ENCODE measurements around the gene HSD17B14.
A peak's percentile ranks its signal among the peaks of the same experiment; 100 is the strongest.
"Not testable (repeated sequence)": the region's sequence is repeated elsewhere in the genome, so short reads cannot be mapped to it uniquely, and the experiment has no call there.

The HSD17B14 gene

DNA sequence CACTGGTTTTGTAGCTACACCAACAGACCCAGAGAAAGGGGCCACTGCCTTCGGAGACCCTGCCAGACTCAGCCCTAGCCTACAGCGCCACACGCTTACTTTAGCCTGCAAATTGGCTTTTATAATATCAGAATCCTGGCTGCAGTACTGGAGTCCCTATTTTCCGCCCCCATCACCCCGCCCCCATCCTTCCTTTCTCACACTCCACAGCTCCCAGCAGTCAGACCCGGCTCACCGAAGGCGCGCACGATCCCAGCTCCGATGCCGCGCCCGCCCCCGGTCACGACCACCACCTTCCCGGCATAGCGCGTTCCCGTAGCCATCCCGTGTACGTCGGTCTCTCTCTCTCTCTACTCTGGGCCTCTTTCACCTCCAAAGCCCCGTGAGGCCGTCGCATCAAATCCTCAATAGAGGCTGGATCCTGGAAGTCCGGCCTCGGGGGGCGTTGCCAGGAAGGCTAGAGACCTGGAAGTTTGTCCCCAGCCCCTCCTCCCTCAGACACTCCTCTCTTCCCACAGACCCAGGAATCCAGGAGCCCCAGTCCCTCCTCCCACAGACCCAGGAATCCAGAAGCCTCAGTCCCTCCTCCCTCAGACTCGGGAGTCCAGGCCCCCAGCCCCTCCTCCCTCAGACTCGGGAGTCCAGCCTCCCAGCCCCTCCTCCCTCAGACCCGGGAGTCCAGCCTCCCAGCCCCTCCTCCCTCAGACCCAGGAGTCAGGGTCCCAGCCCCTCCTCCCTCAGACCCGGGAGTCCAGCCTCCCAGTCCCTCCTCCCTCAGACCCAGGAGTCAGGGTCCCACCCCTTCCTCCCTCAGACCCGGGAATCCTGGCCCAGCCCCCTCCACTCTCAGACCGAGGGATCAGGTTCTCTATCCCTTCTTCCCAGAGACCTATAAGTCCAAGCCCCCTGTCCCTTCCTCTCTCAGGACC, at the start of gene HSD17B14:
HSD17B14 (minus strand) TSS at position 403 of the 929 bp plus-strand sequence; CDS start at position 323, 80 bp downstream.
- DNase-seq: no peak

- no peak for DNase-seq
These were observed 47.4 kb upstream of the HSD17B14 start for GRCh38 chr19:48883726-48884125.

- DNase-seq: no peak
These were observed 45.7 kb upstream of the HSD17B14 start for GRCh38 chr19:48881741-48882657.

- DNase-seq: not testable (repeated sequence)
These were observed 43.4 kb upstream of the HSD17B14 start for GRCh38 chr19:48879696-48880095.

DNA sequence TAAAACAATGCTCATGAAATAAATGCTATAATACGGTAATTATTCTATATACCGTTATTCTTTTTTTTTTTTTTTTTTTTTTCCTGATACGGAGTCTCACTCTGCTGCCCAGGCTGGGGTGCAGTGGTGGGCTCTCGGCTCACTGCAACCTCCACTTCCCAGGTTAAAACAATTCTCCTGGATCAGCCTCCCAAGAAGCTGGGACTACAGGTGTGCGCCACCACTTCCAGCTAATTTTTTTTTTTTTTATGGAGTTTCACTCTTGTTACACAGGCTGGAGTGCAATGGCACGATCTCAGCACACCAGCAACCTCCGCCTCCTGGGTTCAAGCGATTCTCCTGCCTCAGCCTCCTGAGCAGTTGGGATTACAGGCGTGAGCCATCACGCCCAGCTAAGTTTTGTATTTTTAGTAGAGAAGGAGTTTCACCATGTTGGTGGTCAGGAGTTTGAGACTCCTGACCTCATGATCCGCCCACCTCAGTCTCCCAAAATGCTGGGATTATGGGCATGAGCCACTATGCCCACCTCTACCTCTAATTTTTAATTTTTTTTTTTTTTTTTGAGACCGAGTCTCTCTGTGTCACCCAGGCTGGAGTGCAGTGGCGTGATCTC, 42.8 kb upstream of the HSD17B14 start:
- no peak for DNase-seq

GRCh38 chr19:48878196-48879024, 42.1 kb upstream of the HSD17B14 start:
- no peak for DNase-seq

DNA sequence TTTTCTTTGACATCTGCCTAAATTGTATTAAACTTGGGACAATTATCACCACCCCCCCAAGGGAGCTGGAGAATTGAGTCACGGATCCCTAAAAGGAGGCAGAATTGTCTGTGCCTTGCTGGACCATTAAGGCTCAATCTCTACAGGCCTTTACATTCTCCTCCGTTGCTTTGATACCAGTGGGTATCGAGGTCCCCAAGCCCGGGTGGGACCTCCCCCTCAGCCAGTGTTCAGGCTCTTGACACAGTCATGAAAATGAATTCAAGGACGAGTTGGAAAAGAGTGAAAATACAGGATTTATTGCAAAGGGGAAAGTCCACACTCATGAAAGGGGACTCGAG, 41.5 kb upstream of the HSD17B14 start:
- DNase-seq: no peak

- DNase-seq: not testable (repeated sequence)
These were observed 40.0 kb upstream of the HSD17B14 start for GRCh38 chr19:48876043-48876981.

GRCh38 chr19:48874303-48875135, 38.2 kb upstream of the HSD17B14 start:
- no peak for DNase-seq

GRCh38 chr19:48873476-48874302, 37.4 kb upstream of the HSD17B14 start:
- no peak for DNase-seq

DNA sequence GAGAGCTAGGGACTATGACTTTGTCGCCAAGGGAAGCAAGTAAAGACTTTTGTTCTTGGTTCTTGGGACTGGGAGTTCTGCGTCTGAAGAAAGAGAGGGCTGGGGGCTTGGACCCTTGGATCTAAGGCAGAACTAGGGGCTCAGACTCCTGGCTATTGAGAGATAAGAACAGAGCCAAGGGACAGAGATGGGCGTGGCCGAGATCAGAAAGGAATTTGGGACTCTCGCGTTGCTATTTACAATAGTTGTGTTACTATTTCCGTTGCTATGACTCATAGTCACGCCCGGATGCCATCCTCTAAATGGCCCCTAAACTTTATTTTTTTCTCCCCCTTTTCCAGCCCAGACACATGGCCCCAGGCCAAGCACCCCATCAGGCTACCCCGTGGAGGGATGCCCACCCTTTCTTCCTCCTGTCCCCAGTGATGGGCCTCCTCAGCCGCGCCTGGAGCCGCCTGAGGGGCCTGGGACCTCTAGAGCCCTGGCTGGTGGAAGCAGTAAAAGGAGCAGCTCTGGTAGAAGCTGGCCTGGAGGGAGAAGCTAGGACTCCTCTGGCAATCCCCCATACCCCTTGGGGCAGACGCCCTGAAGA, 36.7 kb upstream of the HSD17B14 start:
- peak; percentile 27 to 65 for DNase-seq

GRCh38 chr19:48872182-48872883, 36.0 kb upstream of the HSD17B14 start, which contains the start of gene PPP1R15A:
Gene PPP1R15A, plus strand, starts transcription at chr19:48872421. Its CDS starts 813 bp downstream, at chr19:48873234.
- DNase-seq: peak; percentile 95 to 96

GRCh38 chr19:48871471-48872181, 35.3 kb upstream of the HSD17B14 start:
- DNase-seq: not testable (repeated sequence)

GRCh38 chr19:48870048-48870447, 33.8 kb upstream of the HSD17B14 start:
- DNase-seq: no peak

- no peak for DNase-seq
These were observed 32.0 kb upstream of the HSD17B14 start, which contains the start of gene PLEKHA4 for GRCh38 chr19:48868114-48868886. Gene PLEKHA4, minus strand, starts transcription at chr19:48868617. Its CDS starts 997 bp downstream, at chr19:48867620.

- DNase-seq: no peak
These were observed 31.4 kb upstream of the HSD17B14 start for GRCh38 chr19:48867746-48868113.
